Choroid plexus epithelial cell (primary cell): ENCODE data around the gene CRCP.
A peak's percentile ranks its signal among the peaks of the same experiment; 100 is the strongest.

Experiments
- DNase-seq: peaks from one replicate; pipeline ENCODE4 v3.0.0-alpha.2; 2010; ENCODE audit warnings: low read depth
- H3K4me3 ChIP-seq: 2 replicates; pipeline ENCODE4 v1.5.1; 2011; ENCODE audit warnings: low read depth, mild to moderate bottlenecking, control low read depth, low read length, moderate library complexity
- CTCF ChIP-seq: conservative IDR thresholded peaks from 2 replicates; pipeline ENCODE4 v1.5.1; 2011; ENCODE audit warnings: low read depth, mild to moderate bottlenecking, control low read depth, inconsistent platforms, low read length, moderate library complexity

Gene CRCP

GRCh38 chr7:66176914-66177313, 62.3 kb downstream of the CRCP start:
- H3K4me3 ChIP-seq, result no peak overlapping the region
- DNase-seq, result no peak
- TF ChIP-seq CTCF, result no peak

- TF ChIP-seq CTCF, result no peak
Measured at GRCh38 chr7:66178258-66178657, 63.6 kb downstream of the CRCP start.

GRCh38 chr7:66181329-66181728, 66.7 kb downstream of the CRCP start:
- no peak for TF ChIP-seq CTCF
- DNase-seq, result no peak
- no peak overlapping the region for H3K4me3 ChIP-seq

More at GRCh38 chr7:66178258-66178657, 63.6 kb downstream of the CRCP start:
- H3K4me3 ChIP-seq, result no peak overlapping the region
- DNase-seq, result no peak

GRCh38 chr7:66181845-66182244, 67.2 kb downstream of the CRCP start:
- DNase-seq, result no peak
- H3K4me3 ChIP-seq, result no peak overlapping the region
- TF ChIP-seq CTCF, result no peak

- H3K4me3 ChIP-seq, result no peak overlapping the region
- TF ChIP-seq CTCF, result no peak
- DNase-seq, result no peak
Measured at GRCh38 chr7:66182920-66183319, 68.3 kb downstream of the CRCP start.

- peak; percentile 72 for DNase-seq
- TF ChIP-seq CTCF, result no peak
- H3K4me3 ChIP-seq, result no peak overlapping the region
Measured at GRCh38 chr7:66183700-66184099, 69.1 kb downstream of the CRCP start.

- no peak overlapping the region for H3K4me3 ChIP-seq
- DNase-seq, result no peak
- no peak for TF ChIP-seq CTCF
Measured at GRCh38 chr7:66185680-66186187, 71.1 kb downstream of the CRCP start.
